Stimulated activated effector memory CD8-positive, alpha-beta T cell treated with anti-CD3 and anti-CD28 coated beads, Interleukin-12 subunit alpha, Interleukin-12 subunit beta, amount 100 ng/mL, for 72 hours (primary cell): ENCODE data around the gene MRPL20.

Experiments used
- ATAC-seq: fragments of 150-1000 bp; cut with Tn5 transposase; 2 replicates; pipeline ENCODE4 v1.10.0; 2021
- DNase-seq, 2 donors: peaks; one replicate each; pipeline ENCODE4 v3.0.0; 2021 to 2022; ENCODE audit warnings: low spot score in 2 of 2
- H3K27ac Mint-ChIP-seq: one replicate; pipeline ENCODE4 v1.8.0; 2022; ENCODE audit warnings: mild to moderate bottlenecking, mixed read lengths
- H3K36me3 Mint-ChIP-seq: one replicate; pipeline ENCODE4 v1.8.0; 2022; ENCODE audit warnings: mild to moderate bottlenecking, mixed read lengths
- H3K4me1 Mint-ChIP-seq: one replicate; pipeline ENCODE4 v1.8.0; 2022; ENCODE audit warnings: mixed read lengths
- H3K4me3 Mint-ChIP-seq: one replicate; pipeline ENCODE4 v1.8.0; 2022; ENCODE audit warnings: mild to moderate bottlenecking, mixed read lengths
- H3K9me3 Mint-ChIP-seq: one replicate; pipeline ENCODE4 v1.8.0; 2022; ENCODE audit warnings: mixed read lengths

MRPL20 gene

GRCh38 chr1:1359664-1360468 lies 47.2 kb downstream of the MRPL20 start:
- no peaks in the 10 kb centered on the region for H3K36me3 Mint-ChIP-seq
- no peak overlapping the region for H3K4me3 Mint-ChIP-seq
- no peaks in the 10 kb centered on the region for H3K9me3 Mint-ChIP-seq
- H3K4me1 Mint-ChIP-seq = peaks cover 5% of the 10 kb centered on the region
- ATAC-seq = no peak
- H3K27ac Mint-ChIP-seq = no peak overlapping the region
- DNase-seq = no peak

- no peak overlapping the region for H3K27ac Mint-ChIP-seq
- ATAC-seq (peak; percentile 27), DNase-seq (no peak)
- no peak overlapping the region for H3K4me3 Mint-ChIP-seq
- H3K4me1 Mint-ChIP-seq = peaks cover 5% of the 10 kb centered on the region
- no peaks in the 10 kb centered on the region for H3K36me3 Mint-ChIP-seq
- H3K9me3 Mint-ChIP-seq = no peaks in the 10 kb centered on the region
Measured at GRCh38 chr1:1359308-1359663, 47.8 kb downstream of the MRPL20 start.

DNA sequence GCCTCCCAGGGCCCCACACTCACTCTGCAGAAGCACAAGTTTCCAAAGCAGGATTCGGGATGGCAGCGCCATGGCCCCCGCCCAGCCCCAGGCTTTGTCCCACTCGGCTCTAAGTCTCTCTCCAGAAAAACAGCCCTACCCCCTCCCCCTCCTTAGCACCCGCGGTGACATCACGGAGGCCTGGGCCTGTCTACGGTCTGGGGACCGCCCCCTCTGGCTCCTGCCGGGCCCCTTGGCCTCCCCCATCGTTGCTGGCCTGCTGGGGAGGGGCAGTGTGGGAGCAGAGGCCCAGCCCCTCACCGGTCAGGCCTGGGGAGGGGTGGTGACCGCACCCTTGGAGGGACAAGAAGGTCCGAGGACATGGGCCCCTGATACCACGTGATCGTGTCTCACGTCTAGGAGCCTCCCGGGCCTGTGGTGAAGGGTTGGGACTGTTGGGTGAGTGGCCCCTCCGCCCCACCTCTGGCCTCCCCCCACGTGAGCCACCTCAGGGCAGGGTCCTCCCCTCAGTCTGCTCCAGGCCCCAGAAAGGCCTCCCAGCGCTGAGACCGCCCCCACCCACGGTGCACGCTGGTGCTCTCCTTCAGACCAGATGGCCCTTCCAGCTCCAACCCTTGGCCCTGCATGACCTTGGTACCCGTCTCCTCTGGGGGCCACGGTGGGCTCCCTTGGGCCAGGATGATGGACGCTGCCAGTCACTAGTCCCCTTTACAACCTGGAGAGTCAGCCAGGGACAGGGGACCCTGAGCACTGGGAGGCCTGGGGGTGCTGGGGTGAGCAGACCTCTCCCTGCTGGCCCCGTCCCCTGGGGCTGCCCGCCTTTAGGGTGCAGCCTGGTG lies 48.4 kb downstream of the MRPL20 start, which contains the start of gene MXRA8:
Gene MXRA8 (minus strand): TSS at position 123 of the 839 bp plus-strand sequence. CDS start 51 bp downstream, at position 72.
- Mint-ChIP-seq H3K27ac (no peak within 1 kb of the TSS), H3K4me3 (no peak within 1 kb of the TSS), H3K9me3 (no peaks in the 10 kb centered on the region), H3K4me1 (peaks cover 5% of the 10 kb centered on the region), H3K36me3 (no peaks in the 10 kb centered on the region)
- no peak for ATAC-seq
- DNase-seq = no peak

DNA sequence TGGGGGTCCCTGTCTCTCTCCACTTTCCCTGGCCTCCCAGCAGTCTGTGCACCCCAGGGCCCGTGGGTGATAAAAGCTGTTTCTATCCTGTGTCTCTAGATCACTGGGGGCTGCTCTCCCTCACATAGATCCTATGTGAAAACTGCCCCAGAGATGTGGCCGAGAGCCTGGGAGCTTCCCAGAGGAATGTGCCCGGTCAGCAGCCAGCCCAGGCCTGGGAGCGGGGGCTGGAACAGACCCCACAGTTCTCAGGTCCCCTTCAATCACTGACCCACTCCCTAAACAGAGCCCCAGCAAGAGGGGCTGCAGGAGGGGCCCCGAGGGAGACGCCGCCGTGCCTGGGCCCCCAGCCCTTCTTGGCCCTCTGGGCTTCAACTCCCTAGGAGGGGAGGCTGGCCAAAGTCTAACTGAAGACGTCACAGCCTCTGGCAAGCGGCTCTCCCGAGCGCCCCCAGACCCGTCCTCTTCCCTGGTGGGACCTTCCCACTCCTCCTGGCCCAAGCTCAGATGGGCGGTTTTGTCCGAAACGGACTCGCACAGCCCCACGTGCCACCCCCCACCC lies 49.1 kb downstream of the MRPL20 start:
- Mint-ChIP-seq H3K36me3 (no peaks in the 10 kb centered on the region), H3K27ac (no peak overlapping the region), H3K4me1 (peaks cover 5% of the 10 kb centered on the region), H3K4me3 (no peak overlapping the region), H3K9me3 (no peaks in the 10 kb centered on the region)
- no peak for DNase-seq
- ATAC-seq = no peak

DNA sequence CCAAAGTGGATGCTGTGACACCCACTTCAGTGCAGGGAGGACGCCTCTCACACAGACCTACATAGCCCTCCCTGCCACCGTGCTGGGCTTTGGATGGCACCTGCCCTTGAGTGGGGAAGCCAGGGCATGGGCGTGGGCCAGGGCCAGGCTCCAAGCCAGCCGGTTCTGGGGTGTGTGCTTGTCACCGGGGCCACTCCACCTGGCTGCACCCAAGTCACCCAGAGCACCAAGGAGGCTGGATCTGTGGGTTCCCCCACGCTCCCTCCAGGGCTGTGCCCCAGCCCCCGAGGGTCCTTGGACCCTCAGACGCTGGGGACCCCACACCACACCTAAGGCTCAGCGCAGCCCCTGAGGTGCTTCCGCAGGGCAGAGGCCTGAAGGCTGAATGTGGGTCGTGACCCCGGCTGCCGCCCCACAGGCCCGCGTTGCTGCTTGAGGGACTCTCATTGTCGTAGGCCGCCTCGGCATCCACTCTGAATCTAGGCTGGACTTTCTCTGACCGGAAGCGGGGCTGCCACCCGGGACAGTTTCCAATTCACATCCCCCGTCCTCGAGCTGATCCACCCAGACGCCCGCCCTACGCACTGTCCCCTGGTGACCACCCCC lies 50.2 kb downstream of the MRPL20 start:
- ATAC-seq = peak; percentile 24
- no peak for DNase-seq
- H3K9me3 Mint-ChIP-seq = no peaks in the 10 kb centered on the region
- peaks cover 12% of the 10 kb centered on the region for H3K4me1 Mint-ChIP-seq
- H3K4me3 Mint-ChIP-seq = no peak overlapping the region
- no peaks in the 10 kb centered on the region for H3K36me3 Mint-ChIP-seq
- no peak overlapping the region for H3K27ac Mint-ChIP-seq

GRCh38 chr1:1356166-1356795 lies 50.8 kb downstream of the MRPL20 start:
- Mint-ChIP-seq H3K4me1 (peaks cover 13% of the 10 kb centered on the region), H3K36me3 (no peaks in the 10 kb centered on the region), H3K9me3 (no peaks in the 10 kb centered on the region), H3K27ac (no peak overlapping the region), H3K4me3 (no peak overlapping the region)
- DNase-seq (no peak), ATAC-seq (no peak)

GRCh38 chr1:1355416-1355815 lies 51.7 kb downstream of the MRPL20 start:
- ATAC-seq = peak; percentile 42
- Mint-ChIP-seq H3K4me1 (peaks cover 13% of the 10 kb centered on the region), H3K36me3 (no peaks in the 10 kb centered on the region), H3K9me3 (no peaks in the 10 kb centered on the region), H3K27ac (no peak overlapping the region), H3K4me3 (no peak overlapping the region)
- DNase-seq = no peak

GRCh38 chr1:1354271-1355247 lies 52.5 kb downstream of the MRPL20 start:
- Mint-ChIP-seq H3K9me3 (no peaks in the 10 kb centered on the region), H3K36me3 (no peaks in the 10 kb centered on the region), H3K4me3 (peak overlapping the region; percentile 18), H3K27ac (no peak overlapping the region), H3K4me1 (peaks cover 13% of the 10 kb centered on the region)
- ATAC-seq (no peak), DNase-seq (no peak)

- peaks cover 7% of the 10 kb centered on the region for H3K4me1 Mint-ChIP-seq
- H3K36me3 Mint-ChIP-seq = no peaks in the 10 kb centered on the region
- H3K27ac Mint-ChIP-seq = no peak overlapping the region
- DNase-seq (no peak), ATAC-seq (no peak)
- H3K4me3 Mint-ChIP-seq = peak overlapping the region; percentile 18
- H3K9me3 Mint-ChIP-seq = no peaks in the 10 kb centered on the region
Measured at GRCh38 chr1:1353389-1354151, 53.5 kb downstream of the MRPL20 start.

GRCh38 chr1:1352786-1353388 lies 54.2 kb downstream of the MRPL20 start:
- Mint-ChIP-seq H3K9me3 (no peaks in the 10 kb centered on the region), H3K36me3 (no peaks in the 10 kb centered on the region), H3K4me1 (peaks cover 7% of the 10 kb centered on the region), H3K27ac (no peak overlapping the region), H3K4me3 (peak overlapping the region; percentile 61)
- ATAC-seq (no peak), DNase-seq (no peak)
